Cardiac muscle cell (in vitro differentiated cells and primary cell): ENCODE data around the gene ITPRIP. TPM values are rescaled to one million over a fixed set of nuclear protein-coding genes. Genes with fewer than 3 reads are reported as not detected.

Experiments
- DNase-seq, 2 donors: peaks; one replicate each; pipeline versions ENCODE4 v3.0.0 to v3.0.0-alpha.2; 2010 to 2017; ENCODE audit warnings: low read depth in 1 of 2, low spot score in 1 of 2
- H3K27ac ChIP-seq: fragments of 200-600 bp; sonication (generic); 2 replicates; pipeline ENCODE4 v1.5.1; 2016
- H3K27me3 ChIP-seq: fragments of 200-600 bp; sonication (generic); 2 replicates; pipeline ENCODE4 v1.6.0; 2016; ENCODE audit warnings: control low read depth
- H3K36me3 ChIP-seq: fragments of 200-600 bp; sonication (generic); 2 replicates; pipeline ENCODE4 v1.5.1; 2016; ENCODE audit warnings: control low read depth
- H3K4me1 ChIP-seq: fragments of 200-600 bp; sonication (generic); 2 replicates; pipeline ENCODE4 v1.8.1; 2017; ENCODE audit warnings: low read depth, mild to moderate bottlenecking, mixed run types
- H3K4me3 ChIP-seq: fragments of 200-600 bp; sonication (generic); 2 replicates; pipeline ENCODE4 v1.5.1; 2016; ENCODE audit warnings: mild to moderate bottlenecking
- H3K9me3 ChIP-seq: fragments of 200-600 bp; sonication (generic); 2 replicates; pipeline ENCODE4 v1.5.1; 2017; ENCODE audit warnings: low read depth, mild to moderate bottlenecking, control low read depth
- CTCF ChIP-seq: IDR thresholded peaks from 2 replicates; pipeline ENCODE4 v1.5.1; 2012; ENCODE audit warnings: low read depth, mild to moderate bottlenecking, low read length
- polyA plus RNA-seq: library from polyadenylated mRNA; unstranded; fragments of >200 nt; fragmentation: Nextera tagmentation; extraction: Ambion mirVana; gene quantifications from 2 replicates; pipeline ENCODE4 v1.2.1, GENCODE V29; 2016
- total RNA-seq: library from RNA; depleted of rRNA; stranded (reverse); fragments of >200 nt; gene quantifications from 2 replicates; pipeline ENCODE4 v1.2.3, GENCODE V29; 2016

ITPRIP gene
- total and polyA plus RNA-seq, 2 experiments from 2014 or later = 19.0 to 20.1 TPM

- H3K27ac ChIP-seq = no peak overlapping the region
- TF ChIP-seq CTCF = no peak
Measured at GRCh38 chr10:104301907-104302690, 36.2 kb downstream of the ITPRIP start.

GRCh38 chr10:104300736-104301292 lies 37.5 kb downstream of the ITPRIP start:
- TF ChIP-seq CTCF = no peak
- peak in 1 of 2 donors; percentile 95 for DNase-seq
- no peaks in the 10 kb centered on the region for H3K9me3 ChIP-seq
- no peaks in the 10 kb centered on the region for H3K36me3 ChIP-seq
- no peak overlapping the region for H3K4me3 ChIP-seq
- H3K4me1 ChIP-seq = peaks cover 8% of the 10 kb centered on the region
- no peaks in the 10 kb centered on the region for H3K27me3 ChIP-seq
- no peak overlapping the region for H3K27ac ChIP-seq

More at GRCh38 chr10:104301907-104302690, 36.2 kb downstream of the ITPRIP start:
- H3K9me3 ChIP-seq = no peaks in the 10 kb centered on the region
- H3K36me3 ChIP-seq = no peaks in the 10 kb centered on the region
- no peaks in the 10 kb centered on the region for H3K27me3 ChIP-seq
- peaks cover 8% of the 10 kb centered on the region for H3K4me1 ChIP-seq
- H3K4me3 ChIP-seq = no peak overlapping the region
- DNase-seq = peak in 1 of 2 donors; percentile 53

GRCh38 chr10:104300002-104300735 lies 38.1 kb downstream of the ITPRIP start:
- Histone ChIP-seq H3K36me3 (no peaks in the 10 kb centered on the region), H3K27me3 (no peaks in the 10 kb centered on the region), H3K4me1 (peaks cover 4% of the 10 kb centered on the region), H3K4me3 (no peak overlapping the region), H3K9me3 (no peaks in the 10 kb centered on the region), H3K27ac (no peak overlapping the region)
- DNase-seq = peak in 1 of 2 donors; percentile 99
- TF ChIP-seq CTCF = no peak

GRCh38 chr10:104299031-104299904 lies 39.0 kb downstream of the ITPRIP start:
- Histone ChIP-seq H3K4me1 (no peaks in the 10 kb centered on the region), H3K36me3 (no peaks in the 10 kb centered on the region), H3K9me3 (no peaks in the 10 kb centered on the region), H3K4me3 (no peak overlapping the region), H3K27me3 (no peaks in the 10 kb centered on the region), H3K27ac (no peak overlapping the region)
- no peak for TF ChIP-seq CTCF
- peak in 1 of 2 donors; percentile 93 for DNase-seq
